Measurements from ENCODE around the gene NGEF.

Gene NGEF

DNA sequence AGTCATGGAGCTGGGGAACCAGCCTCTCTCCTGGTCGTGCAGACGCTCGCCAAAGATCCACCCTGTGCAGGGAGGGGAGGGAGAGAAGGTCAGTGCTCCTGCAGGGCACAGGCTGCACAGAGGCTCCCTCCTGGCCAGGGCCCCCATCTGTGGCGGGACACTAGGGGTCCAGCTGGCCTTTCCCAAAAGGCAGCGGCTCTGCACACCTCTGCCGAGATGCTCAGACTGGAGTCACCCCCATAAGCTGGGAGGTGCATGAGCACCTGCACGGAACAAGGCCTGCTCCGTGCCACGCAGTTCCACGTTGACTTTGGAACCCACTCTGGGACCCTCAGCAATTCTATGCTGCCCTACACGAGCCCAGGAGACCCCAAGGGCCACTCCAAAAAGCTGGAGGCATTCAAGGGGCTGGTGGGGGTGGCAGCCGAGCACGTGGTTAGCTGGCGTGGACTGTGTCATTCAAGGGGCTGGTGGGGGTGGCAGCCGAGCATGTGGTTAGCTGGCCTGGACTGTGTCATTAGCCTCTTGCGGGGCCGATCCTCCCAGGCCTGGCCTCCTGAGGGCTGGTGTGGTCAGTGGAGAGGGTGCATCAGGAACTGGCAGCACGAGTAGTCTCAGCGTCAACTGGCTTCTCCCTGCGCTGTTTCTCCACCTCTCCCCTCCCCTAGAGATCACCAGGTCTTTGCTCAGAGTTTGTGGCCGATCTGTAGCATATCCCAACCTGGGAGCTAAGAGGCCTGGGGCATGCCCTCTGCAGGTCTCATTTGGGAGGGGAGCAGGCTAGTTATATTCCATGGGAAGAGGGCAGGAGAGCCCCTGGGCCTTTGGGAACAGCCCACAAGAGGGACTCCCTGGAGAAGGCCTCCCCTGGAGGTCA lies 133.2 kb downstream of the NGEF start:
- DNase-seq = no peak

DNA sequence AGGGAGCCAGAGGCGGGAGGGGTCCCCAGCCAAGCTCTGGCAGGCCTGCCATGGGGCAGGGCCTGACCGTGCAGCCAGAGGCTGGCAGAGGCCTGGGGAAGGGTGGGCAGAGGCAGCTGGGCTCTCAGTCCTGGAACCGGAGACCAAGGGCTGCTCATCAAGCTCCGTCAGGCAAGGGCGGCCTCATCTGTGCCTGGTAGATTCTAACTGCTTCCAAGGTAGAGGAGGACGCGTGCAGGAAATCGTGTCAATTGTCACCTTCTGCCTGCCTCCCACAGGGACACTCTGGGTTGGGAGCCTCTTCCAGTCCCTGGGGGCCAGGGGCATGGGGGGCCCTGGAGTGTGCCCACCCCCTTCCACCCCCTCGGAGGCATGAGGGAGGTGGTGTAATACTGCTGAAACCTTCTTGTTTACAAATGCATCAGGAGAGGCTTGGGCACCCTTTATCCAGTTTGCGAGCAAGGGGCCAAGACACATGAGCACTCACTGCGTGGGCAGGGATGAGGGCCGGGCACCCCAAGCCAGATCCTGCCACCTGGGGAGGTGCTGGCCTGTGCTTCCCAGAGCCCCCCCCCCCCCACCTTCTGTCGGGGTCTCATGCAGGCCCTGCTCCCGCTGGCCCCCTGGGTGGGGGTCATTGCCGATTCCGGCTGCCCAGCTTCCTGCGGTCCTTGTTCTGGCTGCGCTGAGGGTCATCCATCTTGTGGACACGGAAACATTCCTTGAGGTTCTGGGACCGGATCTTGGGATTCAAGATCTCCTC lies 134.0 kb downstream of the NGEF start:
- no peak for DNase-seq

DNA sequence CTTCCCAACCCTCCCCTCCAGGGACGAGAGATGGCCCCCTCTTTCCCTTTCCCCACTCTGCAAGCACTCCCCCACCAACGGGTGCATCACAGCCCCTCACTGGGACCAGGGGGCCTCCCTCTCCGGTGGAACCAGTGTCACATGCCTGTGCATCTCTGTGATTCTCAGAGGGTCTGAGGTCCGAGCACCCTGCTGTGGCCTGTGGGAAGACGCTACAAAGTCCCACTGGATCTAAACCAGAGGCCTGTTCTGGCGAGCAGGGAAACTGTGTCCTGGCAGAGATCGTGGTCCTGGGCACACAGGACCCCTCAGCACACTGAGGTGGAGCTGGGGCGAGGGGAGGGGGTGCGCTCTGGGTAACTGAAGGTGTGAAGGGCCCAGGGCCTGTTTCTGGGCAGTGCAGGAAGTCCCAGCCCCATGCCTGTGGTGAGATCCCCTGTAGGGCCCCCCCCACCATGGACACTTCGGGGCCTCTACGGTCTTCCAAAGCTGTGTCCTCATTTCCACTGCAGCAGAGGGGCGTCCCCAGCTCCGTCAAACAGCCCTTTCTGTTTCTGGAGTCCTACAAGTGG lies 135.0 kb downstream of the NGEF start:
- no peak for DNase-seq

DNA sequence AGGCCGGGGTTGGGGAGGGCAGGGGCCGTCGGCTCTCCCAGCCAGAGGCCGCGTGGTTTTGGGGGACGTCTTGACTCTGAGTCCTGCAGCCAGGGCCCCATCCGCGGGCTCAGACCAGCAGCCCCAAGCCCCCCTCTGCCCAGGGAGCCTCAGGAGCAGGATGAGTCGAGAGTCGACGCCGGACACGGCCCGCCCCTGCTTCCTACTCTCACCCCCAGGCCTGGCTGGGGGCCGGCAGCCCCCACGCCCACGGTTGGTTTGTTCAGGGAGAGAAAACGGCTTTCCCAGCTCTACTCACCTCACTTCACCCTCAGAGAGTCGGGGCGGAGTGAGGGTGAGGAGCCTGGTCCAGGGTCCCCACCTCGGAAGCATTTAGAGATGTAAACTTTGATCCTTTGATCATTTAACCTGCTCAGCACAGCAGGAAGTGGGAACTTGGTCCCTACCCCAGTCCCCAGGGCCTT lies 136.0 kb downstream of the NGEF start:
- DNase-seq = no peak

DNA sequence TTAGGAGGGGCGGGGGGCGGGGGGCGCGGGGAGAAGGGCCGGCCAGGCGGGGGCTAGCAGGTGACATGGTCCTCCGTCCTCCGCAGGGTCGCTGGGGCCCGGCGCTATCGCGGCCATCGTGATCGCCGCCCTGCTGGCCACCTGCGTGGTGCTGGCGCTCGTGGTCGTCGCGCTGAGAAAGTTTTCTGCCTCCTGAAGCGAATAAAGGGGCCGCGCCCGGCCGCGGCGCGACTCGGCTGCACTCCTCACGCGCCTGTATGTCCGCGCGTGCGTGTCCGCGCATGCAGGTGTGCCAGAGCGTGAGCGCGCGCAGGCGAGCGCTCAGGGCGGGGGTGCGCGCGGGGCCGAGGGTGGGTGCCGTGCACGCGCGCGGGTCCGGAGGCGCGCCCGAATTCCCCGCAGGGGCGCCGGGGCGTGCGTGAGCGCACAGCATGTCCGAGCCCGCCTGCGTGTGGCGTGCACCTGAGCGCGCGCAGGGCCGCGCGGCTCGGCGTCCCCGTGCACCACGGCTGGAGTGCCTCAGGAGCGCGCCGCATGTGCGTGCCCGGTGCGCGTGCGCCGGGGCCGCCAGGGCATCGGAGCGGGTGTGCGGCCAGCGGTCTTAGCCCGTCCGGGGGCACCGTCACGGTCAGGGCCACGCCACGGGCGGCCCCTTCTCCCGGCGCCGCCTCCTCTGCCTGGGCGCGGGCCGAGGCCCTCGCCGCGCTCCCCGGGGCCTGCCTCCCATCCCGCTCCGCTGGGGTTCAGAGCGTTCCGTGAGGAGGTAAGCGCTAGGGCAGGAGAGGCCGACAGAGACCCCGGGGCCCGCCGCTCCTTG lies 136.7 kb downstream of the NGEF start:
- DNase-seq = peak in 1 of 2 donors; percentile 37

DNA sequence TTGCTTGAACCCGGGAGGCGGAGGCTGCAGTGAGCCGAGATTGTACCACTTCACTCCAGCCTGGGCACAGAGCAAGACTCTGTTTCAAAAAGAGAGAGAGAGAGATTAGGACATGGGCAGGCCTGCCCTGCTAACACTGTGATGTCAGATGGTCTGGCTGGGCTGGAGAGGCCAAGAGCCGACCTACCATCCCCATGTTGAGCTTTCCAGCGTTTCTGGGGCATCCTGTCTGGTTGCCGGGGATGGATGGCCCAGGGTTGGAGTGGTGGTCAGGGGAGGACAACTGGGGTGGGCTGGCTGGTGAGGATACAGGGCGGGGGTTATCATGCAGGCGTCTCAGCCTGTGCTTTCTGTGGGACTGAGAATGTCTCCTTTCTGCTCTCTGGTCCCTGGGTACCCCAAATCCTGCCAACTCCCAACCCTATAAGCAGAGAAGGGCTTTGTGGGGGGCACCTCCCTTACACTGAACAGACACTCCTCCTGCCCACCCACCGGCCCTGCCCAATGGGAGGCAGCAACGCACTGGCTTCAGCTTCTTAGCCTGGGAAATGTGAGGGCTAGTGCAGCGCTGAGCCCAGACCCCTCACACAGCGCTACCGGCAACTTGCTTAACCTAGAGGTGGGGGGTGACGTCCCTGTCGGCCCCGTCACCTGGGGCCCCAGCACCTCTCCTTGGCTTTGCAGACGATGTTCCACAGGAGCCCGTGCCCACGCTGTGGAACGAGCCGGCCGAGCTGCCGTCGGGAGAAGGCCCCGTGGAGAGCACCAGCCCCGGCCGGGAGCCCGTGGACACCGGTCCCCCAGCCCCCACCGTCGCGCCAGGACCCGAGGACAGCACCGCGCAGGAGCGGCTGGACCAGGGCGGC lies 137.6 kb downstream of the NGEF start:
- DNase-seq = no peak

DNA sequence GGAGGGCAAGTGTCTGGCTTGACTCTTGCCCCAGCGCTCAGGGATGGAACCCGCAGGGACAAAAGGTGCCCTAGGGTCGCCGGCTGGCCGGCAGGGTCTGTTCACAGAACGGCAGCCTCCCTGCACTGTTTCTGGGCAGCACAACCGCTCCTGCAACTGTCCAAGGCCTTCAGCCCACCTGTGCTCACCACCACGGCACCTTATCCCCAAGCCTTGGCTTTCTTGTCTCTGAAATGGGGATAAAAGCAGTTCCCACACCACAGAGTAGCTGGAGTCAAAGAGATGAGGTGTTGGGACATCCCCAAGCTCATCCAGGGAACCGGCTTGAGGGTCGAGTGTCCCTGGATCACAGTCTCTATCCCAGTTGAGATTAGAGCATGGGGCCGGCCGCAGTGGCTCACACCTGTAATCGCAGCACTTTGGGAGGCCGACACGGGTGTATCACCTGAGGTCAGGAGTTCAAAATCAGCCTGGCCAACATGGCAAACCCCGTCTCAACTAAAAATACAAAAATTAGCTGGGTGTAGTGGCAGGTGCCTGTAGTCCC lies 138.3 kb downstream of the NGEF start:
- no peak for DNase-seq

DNA sequence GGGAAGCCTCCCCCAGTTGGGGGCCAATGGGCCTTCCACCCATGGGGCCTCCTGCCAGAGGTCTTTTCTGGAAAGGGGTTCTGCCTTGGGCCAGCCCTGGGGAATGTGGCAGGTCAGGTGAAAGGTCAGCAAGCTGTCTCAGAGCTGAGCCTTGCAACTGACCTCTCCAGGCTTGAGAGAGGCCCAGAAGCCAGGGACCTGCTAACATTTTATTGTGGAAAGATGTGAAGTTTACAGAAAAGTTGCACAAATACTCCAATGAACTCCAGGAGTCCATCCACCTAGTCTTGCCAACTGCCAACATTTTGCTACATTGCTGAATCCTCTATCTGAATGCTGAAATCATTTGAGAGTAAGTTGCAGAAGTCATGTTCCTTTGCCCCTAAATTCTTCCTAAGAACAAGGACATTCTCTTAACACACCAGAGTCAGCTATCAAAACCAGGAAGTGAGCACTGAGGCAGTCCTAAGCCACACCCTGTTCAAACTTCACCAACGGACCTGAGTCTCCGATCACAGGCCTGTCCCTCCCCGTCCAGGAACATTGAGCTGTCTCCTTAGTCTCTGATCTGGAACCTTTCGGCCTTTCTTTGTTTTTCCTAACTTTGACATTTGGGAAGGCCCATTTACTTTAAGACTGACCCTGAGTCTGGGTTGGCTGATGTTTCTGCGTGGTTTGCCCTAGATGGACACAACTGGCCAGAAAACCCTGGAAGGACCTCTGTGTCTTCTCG lies 139.0 kb downstream of the NGEF start:
- no peak for DNase-seq

DNA sequence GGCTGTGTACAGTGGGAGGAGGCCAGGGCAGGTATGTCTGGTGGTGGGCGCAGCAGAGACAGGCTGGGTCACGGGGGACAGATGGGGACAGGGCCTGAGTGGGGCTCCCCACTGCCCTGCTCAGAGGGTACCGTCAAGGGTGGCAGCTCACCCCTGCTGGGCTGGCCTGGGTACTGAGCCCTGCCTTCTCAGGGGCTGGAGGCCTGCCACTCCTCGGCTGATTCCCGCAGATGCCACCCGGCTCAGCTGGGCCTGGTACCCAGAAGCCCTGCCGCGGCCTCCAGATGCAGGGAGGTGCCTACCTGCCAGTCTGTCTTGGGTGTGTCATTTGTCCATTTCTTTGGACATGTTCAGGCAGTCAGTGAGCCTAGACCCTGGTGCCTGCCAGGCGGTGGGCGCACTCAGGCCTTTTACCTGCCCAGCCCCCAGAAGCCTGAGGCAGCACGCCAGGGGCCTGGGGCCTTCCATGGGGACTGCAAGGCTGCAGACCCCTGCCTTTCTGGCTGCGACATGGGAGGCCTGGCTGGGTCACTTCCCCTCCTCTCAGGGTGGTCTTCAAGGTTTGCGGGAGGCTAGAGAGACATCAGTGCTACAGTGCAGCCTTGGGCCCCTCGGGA lies 139.7 kb downstream of the NGEF start:
- DNase-seq = no peak

DNA sequence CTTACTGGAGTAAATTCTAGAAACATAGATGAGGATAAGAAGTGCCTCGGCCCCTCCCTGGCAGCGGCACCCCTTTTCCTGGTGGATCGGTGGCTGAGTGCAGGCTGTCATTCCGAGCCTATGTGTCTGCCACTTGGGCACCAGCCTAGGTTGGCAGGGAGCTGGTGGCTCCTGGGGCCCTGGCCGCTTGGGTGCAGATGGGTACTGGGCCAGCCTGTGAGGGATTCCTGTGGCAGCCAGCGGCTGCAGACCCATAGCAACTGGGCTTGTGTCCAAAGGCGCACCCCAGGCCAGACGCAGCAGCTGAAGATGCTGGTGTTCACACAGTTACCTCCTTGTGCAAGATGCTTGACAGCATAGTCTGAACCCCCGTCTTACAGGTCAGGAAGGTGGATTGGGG lies 140.2 kb downstream of the NGEF start:
- no peak for DNase-seq

DNA sequence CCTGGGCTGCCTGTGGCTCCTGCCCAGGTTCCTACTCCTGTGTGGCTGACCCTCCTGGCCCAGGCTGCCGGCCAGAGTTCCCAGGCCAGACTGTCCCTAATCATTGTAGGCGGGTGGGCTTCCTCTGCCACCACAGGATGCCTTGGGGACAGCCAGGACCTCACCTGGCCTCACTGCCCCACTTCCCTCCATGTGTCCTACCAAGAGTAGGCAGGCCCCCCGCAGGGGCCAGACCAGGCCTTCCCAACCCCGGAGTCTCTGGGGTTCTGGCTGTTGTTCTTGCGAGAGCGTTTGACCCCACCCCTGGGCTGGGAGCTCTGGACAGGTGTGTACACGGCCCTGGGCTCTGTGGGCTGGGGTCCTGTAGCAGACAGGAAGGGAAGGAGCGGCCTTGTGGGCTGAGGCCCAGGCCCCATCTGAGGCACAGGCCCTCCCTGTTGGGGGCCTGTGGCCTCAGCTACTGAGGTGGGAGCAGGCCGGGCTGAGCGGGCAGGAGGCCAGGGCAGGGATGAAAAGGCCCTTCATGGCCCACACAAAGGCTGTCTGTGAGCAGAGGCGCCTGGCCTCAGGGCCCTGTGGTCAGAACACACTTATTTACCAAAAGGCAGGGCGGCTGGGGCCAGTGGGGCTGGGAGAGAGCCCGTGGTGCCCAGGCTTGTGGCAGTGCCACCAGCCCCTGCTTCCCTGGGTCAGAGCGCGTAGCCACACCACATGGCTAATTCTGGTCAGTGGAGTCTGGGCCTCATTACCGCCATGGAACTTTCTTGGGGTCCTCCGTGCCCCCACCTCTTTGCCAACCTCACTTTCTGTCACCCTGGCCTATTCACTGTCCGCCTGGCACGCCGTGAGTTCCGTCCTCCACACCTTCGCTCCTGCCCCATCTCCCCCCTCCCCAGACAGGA lies 141.0 kb downstream of the NGEF start:
- no peak for DNase-seq

DNA sequence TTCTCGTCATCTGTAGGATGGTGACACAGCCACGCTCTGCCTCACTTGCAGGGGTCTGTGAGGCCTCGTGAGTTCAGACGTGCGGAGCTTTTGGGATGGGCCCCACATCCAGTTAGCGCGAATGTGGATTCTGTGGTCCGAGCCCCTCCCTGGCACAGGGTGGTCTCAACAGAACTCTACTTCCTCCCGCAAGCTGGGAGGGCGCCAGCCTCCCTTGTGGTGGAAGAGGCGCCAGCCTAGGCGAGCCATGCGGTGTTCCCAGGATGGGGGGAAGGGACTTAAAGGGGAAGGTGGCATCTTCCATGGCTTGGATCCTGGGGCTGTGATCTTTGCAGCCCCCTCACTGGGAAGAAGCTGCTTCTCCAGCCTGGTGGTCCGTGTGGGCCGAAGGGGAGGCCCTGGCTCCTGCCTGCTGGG lies 141.6 kb downstream of the NGEF start:
- no peak for DNase-seq

DNA sequence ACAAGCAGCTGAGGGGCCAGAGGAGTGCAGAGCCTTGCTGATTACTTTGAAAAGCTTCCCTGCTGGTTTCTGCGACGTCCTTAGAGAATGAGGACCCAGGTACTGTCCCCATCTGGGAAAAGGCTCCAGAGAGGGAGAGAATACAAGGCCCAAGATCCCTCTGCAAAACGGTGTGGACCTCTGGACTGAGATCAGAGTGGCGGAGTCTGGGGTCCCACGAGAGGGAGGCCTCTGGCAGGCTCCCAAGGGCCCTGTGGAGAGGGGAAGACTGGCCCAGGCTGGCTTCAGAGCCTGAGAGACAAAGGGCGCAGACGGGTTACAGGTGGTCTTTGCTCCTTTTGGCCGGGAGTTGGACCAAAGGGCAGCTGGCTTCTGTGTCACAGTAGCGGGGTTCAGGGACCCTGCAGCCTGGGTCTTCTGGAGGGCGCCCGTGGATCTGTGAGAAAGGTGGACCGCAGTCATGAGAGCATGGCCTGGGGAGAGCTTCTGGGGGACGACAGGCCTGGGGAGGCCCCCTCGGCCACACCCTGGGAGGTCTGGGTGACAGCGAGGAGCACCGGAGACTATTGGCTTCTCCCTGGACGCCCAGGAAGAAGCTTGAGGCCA lies 142.2 kb downstream of the NGEF start:
- no peak for DNase-seq

DNA sequence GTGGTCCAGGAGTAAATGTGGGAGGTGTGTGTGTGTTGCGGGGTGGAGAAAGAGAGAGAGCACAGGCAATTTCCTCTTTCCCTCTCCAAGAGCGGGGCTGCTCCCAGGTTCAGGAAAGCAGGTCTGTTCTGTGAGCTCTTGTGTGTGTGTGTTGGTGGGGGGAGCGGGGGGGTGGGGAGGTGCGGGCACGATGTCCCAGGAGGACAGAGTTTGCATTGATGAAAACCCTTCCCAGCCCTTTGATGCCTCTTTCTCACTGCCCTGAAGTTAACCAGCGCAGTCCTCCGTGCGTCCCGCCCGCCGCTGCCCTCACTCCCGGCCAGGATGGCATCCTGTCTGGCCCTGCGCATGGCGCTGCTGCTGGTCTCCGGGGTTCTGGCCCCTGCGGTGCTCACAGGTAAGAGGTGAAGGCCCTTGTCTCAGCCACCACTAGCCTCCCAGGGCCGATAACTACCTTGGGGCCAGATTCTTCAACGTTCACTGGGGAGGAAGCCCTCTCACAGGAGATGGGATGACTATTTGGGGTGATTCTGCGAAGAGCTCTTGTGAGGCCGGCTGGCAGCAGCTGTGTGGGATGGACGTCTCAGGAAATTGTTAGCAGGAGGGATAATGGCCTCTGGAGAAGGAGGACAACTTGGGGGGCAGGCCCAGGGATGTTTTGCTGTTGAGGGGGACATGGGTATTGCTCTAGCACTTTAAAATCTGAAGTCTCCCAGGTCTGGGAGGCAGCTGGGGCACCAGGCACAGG lies 142.9 kb downstream of the NGEF start, which contains the start of gene SNORC:
Gene SNORC, plus strand, starts transcription at position 247 of the 748 bp plus-strand sequence. Its CDS starts 78 bp downstream, at position 325.
- DNase-seq = no peak

DNA sequence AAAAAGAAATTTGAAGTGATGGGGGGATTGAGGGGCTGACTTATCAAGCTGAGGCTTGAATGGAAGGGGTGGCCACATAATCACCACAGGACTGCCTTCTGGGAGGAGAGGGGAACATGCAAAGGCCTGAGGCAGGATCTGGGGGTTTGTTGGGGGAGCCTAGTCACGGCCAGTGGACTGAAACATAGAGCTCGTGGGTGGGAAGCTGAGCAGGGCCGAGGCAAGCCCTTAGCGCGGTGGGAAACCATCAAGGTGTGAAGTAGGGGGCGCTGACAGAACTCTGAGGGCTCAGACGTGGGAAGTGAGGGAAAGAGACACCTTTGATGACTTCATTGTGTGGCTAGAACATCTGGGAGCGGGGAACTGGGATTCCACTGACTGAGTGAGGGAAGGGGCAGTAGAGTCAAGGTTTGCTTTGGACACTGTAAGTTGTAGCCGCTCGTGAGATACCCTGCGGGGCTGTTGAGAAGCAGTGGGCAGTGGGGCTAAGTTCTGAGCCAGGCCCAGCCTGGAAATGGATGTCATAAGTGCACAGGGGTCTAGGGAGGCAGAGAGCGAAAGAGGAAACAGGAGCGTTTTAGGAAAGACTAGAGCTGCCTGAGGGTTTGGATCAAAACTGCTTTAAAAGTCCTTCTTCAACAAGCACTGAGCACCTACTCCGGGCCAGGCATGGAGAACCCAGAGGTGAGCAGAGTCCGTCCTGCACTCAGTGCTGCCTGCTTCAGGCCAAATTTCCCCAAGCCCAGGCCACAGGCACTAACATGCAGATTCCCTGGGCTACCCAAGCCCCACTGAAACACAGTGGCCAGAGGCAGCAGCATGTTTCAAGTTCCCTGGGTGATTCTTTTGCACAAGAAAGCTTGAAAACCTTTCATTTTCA lies 143.7 kb downstream of the NGEF start:
- no peak for DNase-seq

DNA sequence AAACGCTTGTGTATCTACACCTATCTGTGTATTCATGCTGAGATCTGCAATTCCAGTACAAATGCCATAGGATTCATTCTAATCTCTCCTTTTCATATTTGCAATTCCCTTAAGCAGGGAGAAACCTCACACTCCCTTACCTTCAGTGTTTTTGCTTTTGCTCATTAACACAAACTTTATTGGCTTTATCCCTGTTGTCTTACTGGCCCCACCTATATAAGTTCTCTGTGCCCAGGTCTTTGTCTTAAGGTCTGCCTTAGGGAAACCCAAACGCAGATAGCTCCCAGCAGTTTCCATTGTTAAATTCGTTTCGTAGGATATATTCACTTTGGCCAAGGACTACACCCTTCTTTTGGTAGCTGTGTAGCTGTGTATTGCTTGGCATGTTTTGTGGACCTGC lies 147.0 kb downstream of the NGEF start:
- DNase-seq = no peak

DNA sequence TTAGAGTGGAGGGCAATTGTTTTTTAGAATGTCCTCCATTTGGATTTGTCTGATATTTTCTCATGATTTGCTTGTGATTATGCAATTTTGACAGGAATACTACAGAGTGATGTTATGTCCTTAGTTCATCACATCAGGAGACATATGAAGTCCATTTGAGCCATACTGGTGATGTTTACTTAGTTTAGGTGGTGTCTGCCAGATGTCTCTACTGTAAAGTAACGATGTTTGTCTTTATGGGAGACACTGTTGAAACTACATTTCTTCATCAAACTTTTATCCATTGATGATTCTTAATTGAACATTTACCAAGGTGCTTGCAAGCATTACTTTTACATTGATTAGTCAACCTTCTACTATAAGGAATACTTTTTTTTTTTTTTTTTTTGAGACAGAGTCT lies 147.9 kb downstream of the NGEF start:
- DNase-seq = no peak

Data from stimulated activated CD4-positive, alpha-beta T cell treated with anti-CD3 and anti-CD28 coated beads, Interleukin-2, amount 100 ng/mL, for 48 hours (primary cell).